ENCODE data around the gene FHIT. TPM values are rescaled to one million over a fixed set of nuclear protein-coding genes. Genes with fewer than 3 reads are reported as not detected.
A peak's percentile ranks its signal among the peaks of the same experiment; 100 is the strongest.

Gene FHIT
- total and polyA plus RNA-seq, 2 of the 4 experiments (the other 2 are of a cell fraction): 0.07 TPM; not detected in 1

GRCh38 chr3:59890639-59891038 is 1360.6 kb downstream of the FHIT start:
- Histone ChIP-seq H3K56ac (ENCODE audit: extremely low read depth, insufficient read depth, low read length) (no peak overlapping the region), H2AK5ac (ENCODE audit: low read depth, low read length) (no peak overlapping the region), H2BK120ac (ENCODE audit: low read depth, low read length) (no peak overlapping the region), H2BK5ac (ENCODE audit: low read depth, low read length, poor library complexity, severe bottlenecking) (no peak overlapping the region), H4K20me1 (ENCODE audit: insufficient read depth, low read length) (no peaks in the 10 kb centered on the region), H3K4ac (ENCODE audit: low read depth, low read length) (no peak overlapping the region), H3K79me1 (ENCODE audit: low read depth in 1 of 2, low read length in 2 of 2) (no peaks in the 10 kb centered on the region), H4K91ac (ENCODE audit: insufficient read depth, low read depth, low read length) (no peak overlapping the region), H3K9me1 (ENCODE audit: insufficient read depth, low read length) (no peaks in the 10 kb centered on the region), H2AK9ac (replicated peaks; ENCODE audit: low read depth, low read length, poor library complexity) (no peak overlapping the region), H3K9ac (ENCODE audit: low read depth, low read length) (no peak overlapping the region), H3K4me1 (ENCODE audit: control insufficient read depth, insufficient read depth, low read length) (no peaks in the 10 kb centered on the region), H3K27ac (ENCODE audit: insufficient read depth, low read length) (no peak overlapping the region), H2BK15ac (ENCODE audit: low read depth, low read length) (no peak overlapping the region), H3K9me3 (ENCODE audit: control insufficient read depth, insufficient read depth, low read length) (no peaks in the 10 kb centered on the region), H2AFZ (replicated peaks; ENCODE audit: low read length, poor library complexity) (no peak overlapping the region), H4K8ac (ENCODE audit: low read depth in 2 of 2, low read length in 2 of 2) (no peak overlapping the region), H3K4me3 (ENCODE audit: insufficient read depth, low read depth, low read length) (no peak overlapping the region), H4K5ac (ENCODE audit: low read depth, low read length) (no peak overlapping the region), H3K18ac (ENCODE audit: low read depth, low read length) (no peak overlapping the region), H3K14ac (replicated peaks; ENCODE audit: low read depth, low read length) (no peak overlapping the region), H3K4me2 (ENCODE audit: low read depth, low read length) (no peak overlapping the region), H3K23ac (ENCODE audit: low read depth, low read length) (no peak overlapping the region), H2BK20ac (ENCODE audit: low read depth, low read length) (no peak overlapping the region), H3K36me3 (ENCODE audit: control insufficient read depth, insufficient read depth, low read length) (no peaks in the 10 kb centered on the region), H3K27me3 (ENCODE audit: control insufficient read depth, insufficient read depth, low read length) (no peaks in the 10 kb centered on the region; the same call in none of the 2 replicates)
- no peak for ATAC-seq (ENCODE audit: low read depth)
- TF ChIP-seq MAFK (IDR thresholded peaks at IDR 0.05; ENCODE audit: low read depth, low read length) (peak; percentile 78), CTCF (conservative IDR thresholded peaks at IDR 0.05; ENCODE audit: low read depth, low read length) (no peak)
- in situ Hi-C loops (cut with MboI; ENCODE audit: low sequenced_read_pairs) (no loop called here), dilution Hi-C loops (cut with HindIII; ENCODE audit: low sequenced_read_pairs, unreplicated experiment) (no loop called here), intact Hi-C loops (cut with micrococcal nuclease) (no loop called here)
- POLR2A ChIA-PET (ENCODE audit: unreplicated experiment): no interaction called here
- WGBS, 2 experiments (ENCODE audit: extremely low coverage in 2 of 2, insufficient read length in 1 of 2): no CpG with 5 or more reads among the region's 3 CpGs
- no peak for DNase-seq
- CTCF ChIA-PET: no interaction called here
- BruUV-seq (replicated peaks): no TSS peak
